Kidney tubule cell (primary cell): ENCODE data around the gene ZBTB8A.
"Not testable (repeated sequence)": the region's sequence is repeated elsewhere in the genome, so short reads cannot be mapped to it uniquely, and the experiment has no call there.

Experiments used
- DNase-seq: peaks from one replicate; pipeline ENCODE4 v3.0.0-alpha.2; 2018; ENCODE audit warnings: low spot score

ZBTB8A gene

DNA sequence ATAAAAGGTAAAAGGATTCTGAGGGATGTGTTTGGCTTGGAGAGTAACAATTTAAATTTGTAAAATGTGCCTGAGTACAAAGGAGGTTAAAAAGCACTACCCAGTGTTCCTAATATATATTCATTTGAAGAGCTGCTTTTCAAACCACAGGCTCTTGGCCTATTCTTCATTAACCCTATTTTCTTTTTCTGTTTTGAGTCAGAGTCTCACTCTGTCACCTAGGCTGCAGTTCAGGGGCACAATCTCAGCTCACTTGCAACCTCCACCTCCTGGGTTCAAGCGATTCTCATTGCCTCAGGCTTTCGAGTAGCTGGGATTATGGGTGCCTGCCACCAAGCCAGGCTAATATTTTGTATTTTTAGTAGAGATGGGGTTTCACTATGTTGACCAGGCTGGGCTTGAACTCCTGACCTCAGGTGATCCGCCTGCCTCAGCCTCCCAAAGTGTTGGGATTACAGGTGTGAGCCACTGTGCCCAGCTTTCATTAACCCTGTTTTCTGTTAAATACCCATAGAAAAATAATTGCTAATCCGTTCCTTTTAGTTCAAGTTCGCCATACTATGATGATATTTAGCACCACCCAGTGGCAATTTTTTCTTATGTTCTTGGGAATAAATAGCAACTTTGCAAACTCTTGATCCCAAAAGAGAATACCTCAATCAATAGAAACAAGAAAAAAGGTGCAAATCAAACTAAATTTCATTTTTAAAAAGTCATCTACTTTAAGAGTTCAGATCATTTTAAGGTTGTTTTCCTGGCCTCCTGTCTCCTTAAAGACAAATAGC lies 80.7 kb downstream of the ZBTB8A start:
- no peak for DNase-seq

- DNase-seq: no peak
Measured at GRCh38 chr1:32622205-32622604, 83.0 kb downstream of the ZBTB8A start.

GRCh38 chr1:32622806-32623681 lies 83.8 kb downstream of the ZBTB8A start:
- no peak for DNase-seq

DNA sequence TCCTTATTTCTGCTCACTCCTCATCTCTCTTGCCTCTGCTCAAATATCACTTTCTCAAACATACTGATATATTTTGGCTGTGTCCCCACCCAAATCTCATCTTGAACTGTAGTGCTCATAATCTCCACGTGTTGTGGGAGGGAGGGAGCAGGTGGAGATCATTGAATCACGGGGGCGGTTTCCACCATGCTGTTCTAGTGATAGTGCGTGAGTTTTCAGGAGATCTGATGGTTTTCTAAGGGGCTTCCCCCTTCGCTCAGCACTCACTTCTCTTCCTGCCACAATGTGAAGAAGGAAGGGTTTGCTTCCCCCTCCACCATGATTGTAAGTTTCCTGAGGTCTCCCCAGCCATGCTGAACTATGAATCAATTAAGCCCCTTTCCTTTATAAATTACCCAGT lies 84.5 kb downstream of the ZBTB8A start:
- DNase-seq: no peak

GRCh38 chr1:32626176-32626575 lies 86.9 kb downstream of the ZBTB8A start:
- no peak for DNase-seq

DNA sequence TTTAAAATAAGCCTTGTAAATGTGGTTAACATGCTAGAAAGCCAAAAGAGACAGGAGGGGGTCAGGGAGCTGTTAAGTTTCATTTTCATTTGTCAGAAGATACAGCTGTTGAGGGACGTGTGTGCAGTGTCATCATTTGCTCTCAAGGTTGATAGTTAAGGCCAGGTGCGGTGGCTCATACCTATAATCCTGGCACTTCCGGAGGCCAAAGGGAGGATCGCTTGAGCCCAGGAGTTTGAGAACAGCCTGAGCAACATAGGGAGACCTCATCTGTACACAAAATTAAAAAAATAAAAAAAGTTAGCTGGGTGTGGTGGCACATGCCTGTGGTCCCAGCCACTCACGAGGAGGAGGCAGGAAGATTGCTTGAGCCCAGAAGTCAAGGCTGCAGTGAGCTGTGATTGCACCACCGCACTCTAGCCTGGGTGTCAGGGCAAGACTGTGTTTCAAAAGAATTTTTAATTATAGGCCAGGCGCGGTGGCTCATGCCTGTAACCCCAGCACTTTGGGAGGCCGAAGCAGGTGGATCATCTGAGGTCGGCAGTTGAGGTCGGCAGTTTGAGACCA lies 88.5 kb downstream of the ZBTB8A start:
- DNase-seq: no peak

- DNase-seq: not testable (repeated sequence)
Measured at GRCh38 chr1:32630173-32630572, 90.9 kb downstream of the ZBTB8A start.

DNA sequence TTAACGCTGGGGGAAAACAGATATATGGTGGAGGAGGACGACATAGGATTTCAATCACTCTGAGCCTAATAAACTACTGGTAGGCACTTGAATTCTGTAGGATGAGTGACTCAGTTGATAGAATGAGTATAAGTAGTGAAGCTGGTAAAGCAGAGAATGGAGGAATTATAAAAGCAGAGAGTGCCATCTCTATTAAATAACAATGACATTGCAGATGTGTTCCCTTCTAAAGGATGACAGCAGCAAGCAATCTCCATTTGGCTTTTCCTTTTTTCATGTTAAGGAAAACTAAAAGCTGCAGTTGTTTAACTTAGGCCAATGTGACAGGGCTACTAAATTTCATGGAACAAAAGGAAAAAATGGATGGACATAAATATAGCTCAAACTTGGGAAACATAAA lies 93.6 kb downstream of the ZBTB8A start:
- no peak for DNase-seq

DNA sequence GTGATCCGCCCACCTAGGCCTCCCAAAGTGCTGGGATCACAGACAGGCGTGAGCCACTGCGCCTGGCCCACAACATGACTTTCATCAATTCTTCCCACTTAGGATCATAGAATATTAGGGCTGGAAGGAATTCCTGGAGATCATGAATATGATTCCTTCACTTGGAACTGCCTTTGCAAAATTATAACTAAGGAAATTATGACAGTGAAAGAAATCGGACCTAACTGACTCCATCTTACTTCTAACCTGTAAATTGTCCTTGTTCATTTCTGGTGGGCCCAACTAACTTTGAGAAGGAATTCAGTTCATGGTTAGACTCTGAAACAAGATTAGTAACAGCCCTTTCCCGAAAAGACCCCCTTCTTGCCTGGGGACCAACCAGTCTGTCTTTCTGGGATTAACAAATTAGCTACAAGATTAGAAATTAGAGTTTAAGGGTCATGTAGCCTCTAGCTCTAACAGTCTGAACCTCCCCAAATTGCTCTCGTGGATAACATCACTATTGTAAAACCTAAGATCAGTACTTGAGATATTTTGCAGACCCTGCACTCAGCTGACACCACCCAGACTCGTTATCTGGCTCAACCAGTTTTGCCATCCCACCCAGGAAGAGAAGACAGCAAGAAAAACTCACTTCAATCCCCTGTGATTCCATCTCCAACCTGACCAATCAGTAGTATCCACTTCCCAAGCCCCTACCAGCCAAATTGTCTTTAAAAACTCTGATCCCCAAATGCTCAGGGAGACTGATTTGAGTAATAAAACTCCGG lies 96.5 kb downstream of the ZBTB8A start:
- DNase-seq: no peak

DNA sequence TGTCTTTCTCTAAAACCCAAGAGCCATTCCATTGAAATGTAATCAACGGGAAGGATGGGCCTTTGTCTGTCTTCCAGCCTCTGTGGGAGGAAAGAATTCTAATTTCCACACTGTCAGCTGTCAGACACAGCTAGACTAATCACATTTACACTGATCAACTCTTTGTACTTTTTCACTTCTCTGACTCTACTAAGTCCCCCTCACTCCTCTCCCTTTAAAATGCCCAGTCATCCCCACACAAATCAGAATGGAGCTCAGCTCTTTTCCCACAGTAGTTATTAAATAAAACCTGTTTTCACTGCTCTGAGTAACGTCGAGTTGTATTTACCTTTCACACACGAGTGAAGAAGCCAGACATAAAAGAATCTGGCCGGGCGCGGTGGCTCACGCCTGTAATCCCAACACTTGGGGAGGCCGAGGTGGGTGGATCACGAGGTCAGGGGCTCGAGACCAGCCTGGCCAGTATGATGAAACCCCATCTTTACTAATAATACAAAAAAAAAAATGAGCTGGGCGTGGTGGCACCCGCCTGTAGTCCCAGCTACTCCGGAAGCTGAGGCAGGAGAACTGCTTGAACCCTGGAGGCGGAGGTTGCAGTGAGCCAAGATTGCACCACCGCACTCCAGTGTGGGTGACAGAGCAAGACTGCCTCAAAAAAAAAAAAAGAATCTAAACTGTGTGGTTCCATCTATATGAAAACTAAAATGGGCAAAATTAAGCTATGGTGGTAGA lies 97.9 kb downstream of the ZBTB8A start:
- peak; percentile 15 for DNase-seq

- no peak for DNase-seq
Measured at GRCh38 chr1:32639489-32640075, 100.4 kb downstream of the ZBTB8A start.

GRCh38 chr1:32642292-32642827 lies 103.1 kb downstream of the ZBTB8A start:
- DNase-seq: not testable (repeated sequence)

- no peak for DNase-seq
Measured at GRCh38 chr1:32644426-32644825, 105.2 kb downstream of the ZBTB8A start.

DNA sequence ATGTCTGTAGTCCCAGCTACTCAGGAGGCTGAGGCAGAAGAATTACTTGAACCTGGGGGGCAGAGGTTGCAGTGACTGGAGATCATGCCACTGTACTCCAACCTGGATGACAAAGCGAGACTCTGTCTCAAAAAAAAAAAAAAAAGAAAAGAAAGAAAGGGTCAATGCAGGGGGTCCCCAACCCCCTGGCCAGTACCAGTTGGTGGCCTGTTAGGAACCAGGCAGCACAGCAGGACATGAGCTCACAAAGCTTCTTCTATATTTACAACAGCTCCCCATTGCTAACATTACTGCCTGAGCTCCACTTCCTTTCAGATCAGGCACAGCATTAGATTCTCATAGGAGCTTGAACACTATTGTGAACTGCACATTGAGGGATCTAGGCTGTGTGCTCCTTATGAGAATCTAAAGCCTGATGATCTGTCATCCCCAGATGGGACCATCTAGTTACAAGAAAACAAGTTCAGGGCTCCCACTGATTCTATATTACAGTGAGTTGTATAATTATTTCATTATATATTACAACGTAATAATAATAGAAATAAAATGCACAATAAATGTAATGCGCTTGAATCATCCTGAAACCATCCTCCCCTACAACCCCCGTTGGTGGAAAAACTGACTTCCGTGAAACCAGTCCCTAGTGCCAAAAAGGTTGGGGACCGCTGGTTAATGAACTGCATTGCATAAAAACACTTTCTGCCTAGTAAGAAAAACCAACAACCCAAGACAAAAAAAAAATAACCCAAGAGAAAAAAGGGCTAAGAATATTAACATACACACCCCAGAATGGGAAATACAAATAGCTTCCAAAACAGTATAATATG lies 108.3 kb downstream of the ZBTB8A start:
- DNase-seq: no peak

DNA sequence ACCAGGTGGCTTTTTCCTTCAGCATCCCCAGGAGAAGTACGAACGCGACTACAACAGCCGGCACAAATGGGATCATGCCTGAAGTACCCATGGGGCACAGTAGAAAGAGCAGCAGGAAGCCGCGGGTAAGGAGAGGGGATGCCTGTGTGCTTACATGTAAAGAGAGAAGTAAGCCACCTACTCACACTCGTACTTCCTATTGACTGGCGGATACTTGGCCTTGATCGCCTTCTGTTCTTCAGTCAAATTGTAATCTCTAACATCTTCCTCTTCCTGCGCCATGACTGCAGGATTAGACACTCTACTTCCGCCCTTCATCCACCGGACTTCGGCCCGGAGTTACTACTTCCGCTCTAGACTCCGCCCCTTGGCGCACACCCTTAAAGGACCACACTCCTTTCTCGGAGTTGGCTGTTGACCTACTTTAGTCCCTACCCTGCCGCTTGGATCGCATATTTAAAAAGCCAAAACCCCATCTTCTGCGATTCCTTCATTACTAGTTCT lies 111.1 kb downstream of the ZBTB8A start, which contains the start of gene ZBTB8OS:
Gene ZBTB8OS (minus strand): TSS at position 303 of the 504 bp plus-strand sequence. CDS start 21 bp downstream, at position 282.
- DNase-seq: peak; percentile 96

- peak; percentile 97 for DNase-seq
Measured at GRCh38 chr1:32650752-32651460, 111.7 kb downstream of the ZBTB8A start, which contains the start of gene RBBP4. RBBP4 (plus strand) TSS chr1:32651208; CDS start chr1:32651307, 99 bp downstream.

DNA sequence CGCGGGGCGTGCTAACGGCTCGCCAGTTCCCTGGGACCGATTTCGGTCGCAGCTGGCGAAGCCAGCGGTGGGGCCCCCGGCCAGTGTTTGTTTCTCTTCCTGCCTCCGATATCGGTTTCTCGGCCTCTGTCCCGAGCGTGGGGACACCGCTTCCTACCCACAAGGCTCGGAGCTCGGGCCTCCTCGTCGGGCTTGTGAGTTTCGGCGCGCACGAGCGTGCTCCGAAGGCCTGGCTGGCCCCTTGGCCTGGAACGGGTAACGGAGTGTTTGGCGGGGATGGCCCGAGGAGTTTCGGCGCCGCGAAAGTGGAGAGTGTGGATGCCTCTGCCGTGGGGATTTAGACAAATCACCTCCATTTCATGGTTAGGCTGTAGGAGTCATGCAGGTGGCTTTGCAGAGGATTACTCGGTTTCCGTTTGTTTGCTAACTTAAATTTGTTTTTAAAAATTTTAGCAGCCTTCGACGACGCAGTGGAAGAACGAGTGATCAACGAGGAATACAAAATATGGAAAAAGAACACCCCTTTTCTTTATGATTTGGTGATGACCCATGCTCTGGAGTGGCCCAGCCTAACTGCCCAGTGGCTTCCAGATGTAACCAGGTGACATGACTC lies 112.3 kb downstream of the ZBTB8A start:
- DNase-seq: no peak
